WTC11 (cell line): ENCODE results near the gene RFNG. TPM values are rescaled to one million over a fixed set of nuclear protein-coding genes. Genes with fewer than 3 reads are reported as not detected.

Source experiments
- ATAC-seq: fragments of 200-7000 bp; cut with Tn5 transposase; 2 replicates; pipeline ENCODE4 v1.10.0; 2021; ENCODE audit warnings: mild to moderate bottlenecking, moderate library complexity
- CTCF ChIA-PET: fragments of 300-600 bp; sonication (Branson Sonifier 250); formaldehyde crosslinking; loops from one replicate; lab custom pipeline; 2021; ENCODE audit warnings: antibody characterized with exemption; lab: Charles Lee
- POLR2A ChIA-PET: fragments of 350-600 bp; sonication (Branson Sonifier 250); formaldehyde crosslinking; loops from one replicate; lab custom pipeline; 2021; ENCODE audit warnings: antibody characterized with exemption; lab: Charles Lee
- DNase-seq: peaks from one replicate; pipeline ENCODE4 v3.0.0; 2021; ENCODE audit warnings: low spot score
- H3K27ac Mint-ChIP-seq: 2 replicates; pipeline ENCODE4 v1.8.0; 2021; ENCODE audit warnings: mixed read lengths
- H3K27me3 Mint-ChIP-seq: 2 replicates; pipeline ENCODE4 v1.8.0; 2021; ENCODE audit warnings: low read depth, mild to moderate bottlenecking, moderate library complexity, mixed read lengths
- H3K36me3 Mint-ChIP-seq: 2 replicates; pipeline ENCODE4 v1.8.0; 2021; ENCODE audit warnings: mixed read lengths
- H3K4me1 Mint-ChIP-seq: 2 replicates; pipeline ENCODE4 v1.8.0; 2022; ENCODE audit warnings: mixed read lengths
- H3K4me3 Mint-ChIP-seq: 2 replicates; pipeline ENCODE4 v1.8.0; 2021; ENCODE audit warnings: mild to moderate bottlenecking, moderate library complexity, mixed read lengths
- H3K9me3 Mint-ChIP-seq: 2 replicates; pipeline ENCODE4 v1.8.0; 2021; ENCODE audit warnings: mixed read lengths
- CREM ChIP-seq: sonication (generic); formaldehyde crosslinking; IDR thresholded peaks from 2 replicates; pipeline ENCODE4 v1.8.1; 2022; ENCODE audit warnings: mild to moderate bottlenecking, missing genetic modification reagents, moderate library complexity
- CTCF ChIP-seq: fragments of 200-600 bp; IDR thresholded peaks from 2 replicates; pipeline ENCODE4 v1.8.0; 2022; ENCODE audit warnings: antibody characterized with exemption
- GABPB1 ChIP-seq: sonication (generic); formaldehyde crosslinking; IDR thresholded peaks from 2 replicates; pipeline ENCODE4 v1.8.1; 2023; ENCODE audit warnings: mild to moderate bottlenecking, missing genetic modification reagents
- MLX ChIP-seq: sonication (generic); formaldehyde crosslinking; IDR thresholded peaks from 2 replicates; pipeline ENCODE4 v1.8.1; 2023; ENCODE audit warnings: mild to moderate bottlenecking, missing genetic modification reagents, moderate library complexity
- NFATC4 ChIP-seq: fragments of 250-450 bp; sonication (Bioruptor Pico); IDR thresholded peaks from 2 replicates; pipeline ENCODE4 v1.9.0; 2021; ENCODE audit warnings: mild to moderate bottlenecking
- SMAD4 ChIP-seq: sonication (generic); formaldehyde crosslinking; IDR thresholded peaks from 2 replicates; pipeline ENCODE4 v1.8.0; 2022; ENCODE audit warnings: mild to moderate bottlenecking, missing genetic modification reagents
- SOX15 ChIP-seq: fragments of 250-450 bp; sonication (Bioruptor Pico); IDR thresholded peaks from 2 replicates; pipeline ENCODE4 v1.9.0; 2021; ENCODE audit warnings: mild to moderate bottlenecking
- TP53 ChIP-seq: sonication (generic); formaldehyde crosslinking; IDR thresholded peaks from 2 replicates; pipeline ENCODE4 v1.8.1; 2023; ENCODE audit warnings: mild to moderate bottlenecking, missing genetic modification reagents
- ZBTB21 ChIP-seq: sonication (generic); formaldehyde crosslinking; IDR thresholded peaks from 2 replicates; pipeline ENCODE4 v1.8.1; 2023; ENCODE audit warnings: mild to moderate bottlenecking, missing genetic modification reagents, borderline replicate concordance
- ZNF423 ChIP-seq: fragments of 250-450 bp; sonication (Bioruptor Pico); IDR thresholded peaks from 2 replicates; pipeline ENCODE4 v2.1.2; 2022; ENCODE audit warnings: mild to moderate bottlenecking, moderate library complexity
- ZNF532 ChIP-seq: fragments of 250-450 bp; sonication (Bioruptor Pico); IDR thresholded peaks from 2 replicates; pipeline ENCODE4 v1.9.0; 2021; ENCODE audit warnings: mild to moderate bottlenecking, borderline replicate concordance
- total RNA-seq: library from RNA; stranded (reverse); gene quantifications from 3 replicates; pipeline ENCODE4 v1.2.3, GENCODE V29; 2021
- TF ChIP-seq, protein P1 (sequence below): sonication (generic); formaldehyde crosslinking; IDR thresholded peaks from 2 replicates; pipeline ENCODE4 v1.8.1; 2022; ENCODE audit warnings: low read depth, missing genetic modification reagents, borderline replicate concordance
- TF ChIP-seq, protein P2 (sequence below): sonication (generic); formaldehyde crosslinking; IDR thresholded peaks from 2 replicates; pipeline ENCODE4 v1.8.0; 2022; ENCODE audit warnings: mild to moderate bottlenecking, missing genetic modification reagents

Gene RFNG
- total RNA-seq, 1 experiment from 2014 or later, result 41.6 TPM

DNA sequence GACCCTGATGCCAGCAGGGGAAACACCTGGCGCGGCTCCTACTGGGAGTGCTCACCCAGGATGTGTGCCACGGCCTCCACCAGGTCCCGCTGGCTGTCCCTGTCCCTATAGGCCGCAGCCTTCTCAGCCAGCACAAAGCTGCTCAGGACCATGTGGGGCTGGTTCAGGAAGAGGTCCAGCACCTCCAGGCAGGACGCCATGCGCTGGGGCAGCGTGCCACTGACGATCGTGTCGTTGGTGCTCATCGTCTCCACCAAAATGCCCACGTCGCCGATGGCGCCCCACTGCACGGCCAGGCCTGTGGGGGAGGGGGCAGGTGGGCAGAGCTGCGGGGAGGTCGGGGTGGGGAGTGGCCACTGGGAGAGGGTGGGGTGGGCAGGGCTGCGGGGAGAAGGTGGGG is 29.9 kb upstream of the RFNG start (continued):
- TF ChIP-seq, protein P1, sequence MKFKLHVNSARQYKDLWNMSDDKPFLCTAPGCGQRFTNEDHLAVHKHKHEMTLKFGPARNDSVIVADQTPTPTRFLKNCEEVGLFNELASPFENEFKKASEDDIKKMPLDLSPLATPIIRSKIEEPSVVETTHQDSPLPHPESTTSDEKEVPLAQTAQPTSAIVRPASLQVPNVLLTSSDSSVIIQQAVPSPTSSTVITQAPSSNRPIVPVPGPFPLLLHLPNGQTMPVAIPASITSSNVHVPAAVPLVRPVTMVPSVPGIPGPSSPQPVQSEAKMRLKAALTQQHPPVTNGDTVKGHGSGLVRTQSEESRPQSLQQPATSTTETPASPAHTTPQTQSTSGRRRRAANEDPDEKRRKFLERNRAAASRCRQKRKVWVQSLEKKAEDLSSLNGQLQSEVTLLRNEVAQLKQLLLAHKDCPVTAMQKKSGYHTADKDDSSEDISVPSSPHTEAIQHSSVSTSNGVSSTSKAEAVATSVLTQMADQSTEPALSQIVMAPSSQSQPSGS (CRISPR knock-in tag), result no peak
- TF ChIP-seq ZNF532 (CRISPR knock-in tag) (no peak), CREM (CRISPR knock-in tag) (no peak), SMAD4 (CRISPR knock-in tag) (no peak), GABPB1 (CRISPR knock-in tag) (no peak)

DNA sequence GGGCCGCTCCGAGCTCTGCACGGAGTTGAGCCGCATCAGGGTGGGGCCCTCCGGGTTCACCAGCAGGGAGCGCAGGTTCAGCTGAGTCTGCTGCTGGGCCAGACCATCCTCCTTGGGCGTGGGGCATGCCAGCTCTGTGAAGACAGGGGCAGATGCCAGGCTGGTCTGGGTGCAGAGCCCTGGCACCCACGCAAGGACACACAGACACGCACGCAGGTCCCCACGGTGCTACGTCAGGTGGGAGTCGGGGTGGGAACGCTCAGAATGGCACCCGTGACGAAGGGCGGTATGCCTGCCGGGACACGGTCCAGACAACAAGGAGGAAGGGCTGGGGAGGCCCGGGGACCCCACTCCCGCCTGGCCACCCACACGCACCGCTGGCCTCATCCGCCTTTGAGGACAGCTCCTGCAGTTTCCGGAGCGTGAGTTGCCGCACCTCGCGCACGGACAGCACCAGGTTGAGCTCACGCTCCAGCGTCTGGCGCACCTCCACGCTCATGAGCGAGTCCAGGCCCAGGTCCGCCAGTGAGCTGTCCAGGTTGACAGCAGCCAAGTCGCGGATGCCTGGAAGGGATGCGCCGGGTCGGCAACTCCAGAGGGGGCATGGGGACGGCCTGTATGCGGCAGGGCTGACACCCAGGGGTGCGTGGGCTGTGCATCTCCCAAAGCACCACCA is 29.3 kb upstream of the RFNG start:
- ATAC-seq, result no peak

More for the DNA sequence above, 29.3 kb upstream of the RFNG start:
- no peaks in the 10 kb centered on the region for H3K4me1 Mint-ChIP-seq
- TF ChIP-seq ZNF423 (CRISPR knock-in tag), result no peak
- no peak for TF ChIP-seq TP53
- no peak for TF ChIP-seq SOX15
- no peak for TF ChIP-seq NFATC4 (CRISPR knock-in tag)
- TF ChIP-seq ZBTB21 (CRISPR knock-in tag), result no peak
- no peak for TF ChIP-seq MLX (CRISPR knock-in tag)
- no peak for TF ChIP-seq CTCF
- TF ChIP-seq SMAD4 (CRISPR knock-in tag), result no peak
- TF ChIP-seq, protein P2, sequence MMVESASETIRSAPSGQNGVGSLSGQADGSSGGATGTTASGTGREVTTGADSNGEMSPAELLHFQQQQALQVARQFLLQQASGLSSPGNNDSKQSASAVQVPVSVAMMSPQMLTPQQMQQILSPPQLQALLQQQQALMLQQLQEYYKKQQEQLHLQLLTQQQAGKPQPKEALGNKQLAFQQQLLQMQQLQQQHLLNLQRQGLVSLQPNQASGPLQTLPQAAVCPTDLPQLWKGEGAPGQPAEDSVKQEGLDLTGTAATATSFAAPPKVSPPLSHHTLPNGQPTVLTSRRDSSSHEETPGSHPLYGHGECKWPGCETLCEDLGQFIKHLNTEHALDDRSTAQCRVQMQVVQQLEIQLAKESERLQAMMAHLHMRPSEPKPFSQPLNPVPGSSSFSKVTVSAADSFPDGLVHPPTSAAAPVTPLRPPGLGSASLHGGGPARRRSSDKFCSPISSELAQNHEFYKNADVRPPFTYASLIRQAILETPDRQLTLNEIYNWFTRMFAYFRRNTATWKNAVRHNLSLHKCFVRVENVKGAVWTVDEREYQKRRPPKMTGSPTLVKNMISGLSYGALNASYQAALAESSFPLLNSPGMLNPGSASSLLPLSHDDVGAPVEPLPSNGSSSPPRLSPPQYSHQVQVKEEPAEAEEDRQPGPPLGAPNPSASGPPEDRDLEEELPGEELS (CRISPR knock-in tag), result peak; percentile 25; the same call in 1 of the 2 replicates
- no peaks in the 10 kb centered on the region for H3K9me3 Mint-ChIP-seq
- no peaks in the 10 kb centered on the region for H3K27me3 Mint-ChIP-seq
- H3K27ac Mint-ChIP-seq, result no peak overlapping the region
- ChIA-PET CTCF (interaction anchor here (1.0 kb wide), 2 partner anchors 43 to 50 kb away, joined by 3 read pairs; partner anchors contain the start of gene DCXR), POLR2A (interaction anchor here (0.5 kb wide), 1 partner anchor 12 kb away, joined by 3 read pairs; no protein-coding TSS in a partner anchor)
- H3K36me3 Mint-ChIP-seq, result peaks cover 20% of the 10 kb centered on the region
- H3K4me3 Mint-ChIP-seq, result no peak overlapping the region
- DNase-seq, result no peak
